ENCODE measurements around the gene GABARAP. TPM values are rescaled to one million over a fixed set of nuclear protein-coding genes. Genes with fewer than 3 reads are reported as not detected.
A peak's percentile ranks its signal among the peaks of the same experiment; 100 is the strongest.

The GABARAP gene
- polyA plus RNA-seq, 1 donor (not counting 4 experiments of a cell fraction or from before 2014, with no cell fraction given), result 271 TPM

DNA sequence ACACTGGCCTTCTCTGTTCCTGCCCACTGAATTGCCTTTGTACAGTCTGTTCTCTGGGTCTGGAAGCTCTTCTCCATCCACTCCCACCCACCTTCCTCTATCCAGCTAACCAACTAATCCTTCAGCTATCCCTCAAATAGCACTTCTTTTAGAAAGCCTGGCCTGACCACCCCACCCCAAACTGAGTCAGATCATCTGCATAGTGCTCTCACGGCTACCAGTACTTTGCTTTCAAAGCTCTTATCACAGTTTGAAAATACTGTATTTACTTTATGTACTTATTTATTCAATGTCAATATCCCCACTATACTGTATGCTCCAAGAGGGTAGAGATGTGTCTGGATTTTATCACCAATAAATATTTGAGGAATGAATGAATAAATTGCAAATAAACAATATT lies 24.5 kb upstream of the GABARAP start:
- H3K9ac ChIP-seq (ENCODE audit: control insufficient read depth, extremely low read depth, insufficient read depth, low read length), result no peak overlapping the region
- H4K20me1 ChIP-seq (ENCODE audit: control insufficient read depth, extremely low read depth, insufficient read depth, low read length), result no peaks in the 10 kb centered on the region
- no peaks in the 10 kb centered on the region for H3K36me3 ChIP-seq (ENCODE audit: control insufficient read depth in 2 of 2, extremely low read depth in 1 of 2, insufficient read depth in 2 of 2, low read length in 2 of 2)
- H3K4me3 ChIP-seq (ENCODE audit: control insufficient read depth in 2 of 3, extremely low read depth in 1 of 3, insufficient read depth in 2 of 3, low read depth in 1 of 3, low read length in 3 of 3), result no peak overlapping the region
- H3K79me2 ChIP-seq (ENCODE audit: control insufficient read depth, insufficient read depth, low read length), result no peaks in the 10 kb centered on the region
- no peak overlapping the region for H3K4me2 ChIP-seq (ENCODE audit: control insufficient read depth, extremely low read depth, insufficient read depth, low read depth, low read length)
- TF ChIP-seq, protein P1, sequence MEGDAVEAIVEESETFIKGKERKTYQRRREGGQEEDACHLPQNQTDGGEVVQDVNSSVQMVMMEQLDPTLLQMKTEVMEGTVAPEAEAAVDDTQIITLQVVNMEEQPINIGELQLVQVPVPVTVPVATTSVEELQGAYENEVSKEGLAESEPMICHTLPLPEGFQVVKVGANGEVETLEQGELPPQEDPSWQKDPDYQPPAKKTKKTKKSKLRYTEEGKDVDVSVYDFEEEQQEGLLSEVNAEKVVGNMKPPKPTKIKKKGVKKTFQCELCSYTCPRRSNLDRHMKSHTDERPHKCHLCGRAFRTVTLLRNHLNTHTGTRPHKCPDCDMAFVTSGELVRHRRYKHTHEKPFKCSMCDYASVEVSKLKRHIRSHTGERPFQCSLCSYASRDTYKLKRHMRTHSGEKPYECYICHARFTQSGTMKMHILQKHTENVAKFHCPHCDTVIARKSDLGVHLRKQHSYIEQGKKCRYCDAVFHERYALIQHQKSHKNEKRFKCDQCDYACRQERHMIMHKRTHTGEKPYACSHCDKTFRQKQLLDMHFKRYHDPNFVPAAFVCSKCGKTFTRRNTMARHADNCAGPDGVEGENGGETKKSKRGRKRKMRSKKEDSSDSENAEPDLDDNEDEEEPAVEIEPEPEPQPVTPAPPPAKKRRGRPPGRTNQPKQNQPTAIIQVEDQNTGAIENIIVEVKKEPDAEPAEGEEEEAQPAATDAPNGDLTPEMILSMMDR (optimal IDR thresholded peaks at IDR 0.05 in 1 of 3, IDR thresholded peaks at IDR 0.05 in 1 of 3, conservative IDR thresholded peaks at IDR 0.05 in 1 of 3; ENCODE audit: extremely low read depth in 1 of 3, insufficient read depth in 2 of 3, low read length in 3 of 3), result no peak
- TF ChIP-seq EZH2 (IDR thresholded peaks at IDR 0.05; ENCODE audit: low read length), result no peak
- H3K27ac ChIP-seq (ENCODE audit: control insufficient read depth, insufficient read depth, low read length), result no peak overlapping the region
- dilution Hi-C loops (cut with MboI; ENCODE audit: extremely low pct_ligation_motif_present, low sequenced_read_pairs), result no loop called here
- DNase-seq (ENCODE audit: low read depth, low spot score) (no peak), FAIRE-seq (no peak)
- H3K9me1 ChIP-seq (ENCODE audit: control insufficient read depth, extremely low read depth, insufficient read depth, low read length), result no peaks in the 10 kb centered on the region
- no peaks in the 10 kb centered on the region for H3K27me3 ChIP-seq (ENCODE audit: control insufficient read depth, extremely low read depth, insufficient read depth, low read length)
- H3K4me1 ChIP-seq (ENCODE audit: control insufficient read depth, extremely low read depth, insufficient read depth, low read length), result peaks cover 16% of the 10 kb centered on the region
- no peaks in the 10 kb centered on the region for H3K9me3 ChIP-seq (ENCODE audit: control insufficient read depth, low read depth, low read length)
- H2AFZ ChIP-seq (ENCODE audit: control insufficient read depth, low read length), result no peak overlapping the region

DNA sequence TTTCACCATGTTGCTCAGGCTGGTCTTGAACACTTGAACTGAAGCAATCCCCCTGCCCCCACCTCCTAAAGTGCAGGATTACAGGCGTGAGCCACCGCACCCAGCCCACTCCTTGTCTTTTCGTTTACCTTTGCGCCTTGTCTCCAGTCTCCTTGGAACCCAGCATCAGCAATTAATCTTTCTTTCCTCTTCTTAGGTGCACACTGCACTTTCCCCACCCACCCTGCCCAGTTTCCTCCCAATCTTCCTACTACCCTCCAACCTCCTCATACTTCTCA lies 21.5 kb upstream of the GABARAP start:
- Histone ChIP-seq H4K20me1 (ENCODE audit: control insufficient read depth, extremely low read depth, insufficient read depth, low read length) (no peaks in the 10 kb centered on the region), H3K79me2 (ENCODE audit: control insufficient read depth, insufficient read depth, low read length) (no peaks in the 10 kb centered on the region), H3K9me3 (ENCODE audit: control insufficient read depth, low read depth, low read length) (no peaks in the 10 kb centered on the region), H2AFZ (ENCODE audit: control insufficient read depth, low read length) (peak overlapping the region; percentile 98), H3K4me3 (ENCODE audit: control insufficient read depth in 2 of 3, extremely low read depth in 1 of 3, insufficient read depth in 2 of 3, low read depth in 1 of 3, low read length in 3 of 3) (no peak overlapping the region), H3K4me1 (ENCODE audit: control insufficient read depth, extremely low read depth, insufficient read depth, low read length) (peaks cover 33% of the 10 kb centered on the region), H3K4me2 (ENCODE audit: control insufficient read depth, extremely low read depth, insufficient read depth, low read depth, low read length) (peak overlapping the region; percentile 92), H3K36me3 (ENCODE audit: control insufficient read depth in 2 of 2, extremely low read depth in 1 of 2, insufficient read depth in 2 of 2, low read length in 2 of 2) (peaks cover 0 to 16% of the 10 kb centered on the region in 2 experiments), H3K9me1 (ENCODE audit: control insufficient read depth, extremely low read depth, insufficient read depth, low read length) (no peaks in the 10 kb centered on the region), H3K27me3 (ENCODE audit: control insufficient read depth, extremely low read depth, insufficient read depth, low read length) (no peaks in the 10 kb centered on the region), H3K27ac (ENCODE audit: control insufficient read depth, insufficient read depth, low read length) (no peak overlapping the region), H3K9ac (ENCODE audit: control insufficient read depth, extremely low read depth, insufficient read depth, low read length) (peak overlapping the region; percentile 72)
- FAIRE-seq, result no peak
- no peak for DNase-seq (ENCODE audit: low read depth, low spot score)
- dilution Hi-C loops (cut with MboI; ENCODE audit: extremely low pct_ligation_motif_present, low sequenced_read_pairs), result no loop called here
- TF ChIP-seq, protein P1 (optimal IDR thresholded peaks at IDR 0.05 in 1 of 3, IDR thresholded peaks at IDR 0.05 in 1 of 3, conservative IDR thresholded peaks at IDR 0.05 in 1 of 3; ENCODE audit: extremely low read depth in 1 of 3, insufficient read depth in 2 of 3, low read length in 3 of 3), result no peak
- TF ChIP-seq EZH2 (IDR thresholded peaks at IDR 0.05; ENCODE audit: low read length), result no peak
